Peyer's patch (tissue), 4 donors: ENCODE data around the gene CD48.

Experiments used
- CTCF ChIP-seq, 6 experiments: fragments of 450-650 bp in 4 of 6; fragments of 200-600 bp in 2 of 6; sonication (generic) in 1 of 6; IDR thresholded peaks; one replicate each; pipeline ENCODE4 v1.5.1; 2017 to 2019; ENCODE audit warnings: antibody characterized with exemption in 6 of 6, mild to moderate bottlenecking in 3 of 6, moderate library complexity in 1 of 6
- POLR2A ChIP-seq, 2 donors: fragments of 450-650 bp; IDR thresholded peaks; one replicate each; pipeline ENCODE4 v1.5.1; 2017; ENCODE audit warnings: antibody characterized with exemption in 2 of 2, mild to moderate bottlenecking in 2 of 2, moderate library complexity in 2 of 2

- no peak for TF ChIP-seq CTCF (IDR thresholded peaks at IDR 0.05)
- no peak for TF ChIP-seq POLR2A (IDR thresholded peaks at IDR 0.05)
Observed at GRCh38 chr1:160672789-160673695, 38.6 kb downstream of the CD48 start.
